Activated T-cell treated with anti-CD3 and anti-CD28 coated beads, Interleukin-2, amount 50 U/mL, for 4 hours (primary cell): ENCODE data around the gene SYP. TPM values are rescaled to one million over a fixed set of nuclear protein-coding genes. Genes with fewer than 3 reads are reported as not detected.
"Not testable (repeated sequence)": the region's sequence is repeated elsewhere in the genome, so short reads cannot be mapped to it uniquely, and the experiment has no call there.

Experiments used
- ATAC-seq, 2 donors: fragments of 200-7000 bp; cut with Tn5 transposase; one replicate each; pipeline ENCODE4 v1.10.0; 2021
- DNase-seq: peaks from one replicate; pipeline ENCODE4 v3.0.0-alpha.2; 2020
- H3K27me3 Mint-ChIP-seq: one replicate; pipeline ENCODE4 v1.8.0; 2021; ENCODE audit warnings: low read depth, mixed read lengths
- H3K36me3 Mint-ChIP-seq: one replicate; pipeline ENCODE4 v1.8.0; 2022; ENCODE audit warnings: mixed read lengths; ENCODE audit not compliant: insufficient read depth
- H3K4me1 Mint-ChIP-seq: one replicate; pipeline ENCODE4 v1.8.0; 2021; ENCODE audit warnings: low read depth, mixed read lengths
- H3K4me3 Mint-ChIP-seq: one replicate; pipeline ENCODE4 v1.8.0; 2021; ENCODE audit warnings: mild to moderate bottlenecking, moderate library complexity, mixed read lengths
- H3K9me3 Mint-ChIP-seq: one replicate; pipeline ENCODE4 v1.8.0; 2021; ENCODE audit warnings: mixed read lengths
- total RNA-seq, 3 donors: library from RNA; stranded (reverse); gene quantifications; one replicate each; pipeline ENCODE4 v1.2.1, GENCODE V29; 2021

The SYP gene
- total RNA-seq, 3 donors from 2014 or later = 3.1 to 5.3 (median 3.8) TPM

DNA sequence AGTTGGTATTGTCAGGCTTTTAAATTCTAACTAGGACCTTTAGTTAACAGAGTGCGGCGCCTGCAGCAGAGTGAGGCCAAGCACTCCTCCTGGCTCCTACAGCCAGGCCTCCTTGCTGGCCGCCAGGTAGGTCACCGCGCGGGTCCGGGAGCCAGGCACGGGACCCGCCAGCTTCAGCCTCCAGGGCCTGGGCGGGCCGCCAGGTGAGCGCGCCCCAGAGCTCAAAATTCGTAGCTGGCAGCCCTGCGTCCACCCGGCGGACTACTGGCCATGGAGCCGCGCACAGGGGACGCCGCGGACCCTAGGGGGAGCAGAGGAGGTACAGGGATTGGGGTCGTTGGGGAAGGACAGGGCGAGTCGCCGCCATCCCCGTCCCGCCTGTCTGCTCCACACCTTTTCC, 37.4 kb downstream of the SYP start, which contains the start of gene MAGIX:
Gene MAGIX (plus strand): TSS at position 139 of the 400 bp plus-strand sequence. CDS start 132 bp downstream, at position 271.
- Mint-ChIP-seq H3K9me3 (no peaks in the 10 kb centered on the region), H3K27me3 (no peaks in the 10 kb centered on the region), H3K4me3 (peak within 1 kb of the TSS; percentile 66), H3K4me1 (peaks cover 22% of the 10 kb centered on the region), H3K36me3 (no peaks in the 10 kb centered on the region)
- ATAC-seq (no peak), DNase-seq (no peak)

- Mint-ChIP-seq H3K4me3 (no peak overlapping the region), H3K36me3 (no peaks in the 10 kb centered on the region), H3K9me3 (no peaks in the 10 kb centered on the region), H3K27me3 (no peaks in the 10 kb centered on the region), H3K4me1 (peaks cover 14% of the 10 kb centered on the region)
- ATAC-seq = no peak
- no peak for DNase-seq
Observed at GRCh38 chrX:49161632-49162031, 38.4 kb downstream of the SYP start.

DNA sequence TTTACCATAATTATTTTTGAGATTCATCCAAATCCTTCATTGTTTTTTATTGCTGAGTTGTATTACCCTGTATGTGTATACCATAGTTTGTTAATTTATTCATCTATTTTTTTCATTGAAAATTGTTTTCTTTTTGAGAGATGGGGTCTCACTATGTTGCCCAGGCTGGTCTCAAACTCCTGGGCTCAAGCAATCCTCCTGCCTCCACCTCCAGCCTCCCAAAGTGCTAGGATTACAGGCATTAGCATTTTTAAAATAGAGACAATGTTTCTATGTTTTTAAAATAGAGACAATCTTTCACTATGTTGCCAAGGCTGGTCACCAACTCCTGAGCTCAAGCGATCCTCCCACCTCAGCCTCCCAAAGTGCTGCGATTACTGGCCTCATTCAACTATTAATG, 39.1 kb downstream of the SYP start:
- H3K27me3 Mint-ChIP-seq = no peaks in the 10 kb centered on the region

DNA sequence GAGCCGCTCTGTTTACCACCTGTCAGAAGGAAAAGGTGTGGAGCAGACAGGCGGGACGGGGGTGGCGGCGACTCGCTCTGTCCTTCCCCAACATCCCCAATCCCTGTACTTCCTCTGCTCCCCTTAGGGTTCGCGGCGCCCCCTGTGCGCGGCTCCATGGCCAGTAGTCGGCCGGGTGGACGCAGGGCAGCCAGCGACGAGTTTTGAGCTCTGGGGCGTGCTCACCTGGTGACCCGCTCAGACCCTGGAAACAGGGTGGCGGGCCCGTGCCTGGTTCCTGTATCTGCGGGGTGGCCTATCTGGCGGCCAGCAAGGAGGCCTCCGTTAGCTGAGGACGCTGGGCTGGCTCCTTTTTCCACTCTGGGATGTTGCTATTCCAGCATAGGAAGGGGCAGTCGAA, 42.8 kb downstream of the SYP start:
- peaks cover 16% of the 10 kb centered on the region for H3K4me1 Mint-ChIP-seq
- H3K4me3 Mint-ChIP-seq = no peak overlapping the region
- DNase-seq (no peak), ATAC-seq (no peak)
- H3K9me3 Mint-ChIP-seq = no peaks in the 10 kb centered on the region
- no peaks in the 10 kb centered on the region for H3K36me3 Mint-ChIP-seq
- H3K27me3 Mint-ChIP-seq = no peaks in the 10 kb centered on the region

More for the DNA sequence above, 39.1 kb downstream of the SYP start:
- Mint-ChIP-seq H3K9me3 (no peaks in the 10 kb centered on the region), H3K4me3 (no peak overlapping the region), H3K4me1 (peaks cover 14% of the 10 kb centered on the region), H3K36me3 (no peaks in the 10 kb centered on the region)
- DNase-seq (no peak), ATAC-seq (no peak)

DNA sequence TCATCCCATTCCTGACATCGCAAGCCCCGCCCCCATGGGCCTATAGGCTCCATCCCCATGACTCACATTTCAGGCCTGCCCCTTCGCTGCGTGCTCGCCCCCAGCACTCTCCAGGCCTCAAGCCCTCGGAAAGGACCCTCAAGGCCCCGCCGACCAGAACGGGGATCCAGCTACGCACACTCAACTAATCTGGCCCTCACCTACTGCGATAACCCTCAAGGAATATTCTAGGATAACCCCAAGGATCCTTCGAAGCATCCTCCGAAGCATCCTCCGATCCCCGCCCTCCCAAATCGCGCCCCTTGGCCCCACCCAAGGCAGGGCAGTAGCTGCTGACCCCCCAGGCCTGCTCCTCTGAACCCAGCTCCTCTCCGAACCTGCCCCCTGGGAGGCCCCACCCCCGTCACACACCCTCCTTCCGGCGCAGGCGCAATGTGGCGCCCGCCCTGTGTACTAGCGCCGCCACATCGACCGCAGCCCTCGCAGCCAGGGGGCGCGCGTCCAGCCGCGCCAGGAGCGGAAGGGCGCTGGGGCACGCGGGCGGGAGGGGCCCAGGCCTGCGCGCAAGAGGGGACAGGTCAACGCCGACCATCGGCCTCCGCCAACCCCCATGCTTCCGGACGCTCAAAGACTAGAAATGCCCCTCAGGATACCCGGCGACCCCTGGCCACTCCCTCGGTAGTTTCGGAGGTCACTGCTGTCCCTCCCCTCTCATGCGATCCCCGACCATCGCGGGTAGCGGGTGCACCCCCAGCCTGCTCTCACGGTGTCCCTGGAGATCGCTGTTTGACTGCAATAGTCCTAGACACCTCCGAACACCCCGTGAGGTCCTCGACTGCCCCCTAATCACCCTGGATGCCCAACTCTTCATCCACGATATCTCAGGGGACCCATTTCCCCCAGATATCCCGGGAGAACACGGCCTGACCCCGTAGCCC, 43.8 kb downstream of the SYP start:
- Mint-ChIP-seq H3K4me1 (peaks cover 16% of the 10 kb centered on the region), H3K27me3 (no peaks in the 10 kb centered on the region), H3K36me3 (no peaks in the 10 kb centered on the region), H3K9me3 (no peaks in the 10 kb centered on the region), H3K4me3 (peak overlapping the region; percentile 84)
- ATAC-seq = peak; percentile 92 to 94
- DNase-seq = peak; percentile 79

- Mint-ChIP-seq H3K4me3 (peak overlapping the region; percentile 84), H3K9me3 (no peaks in the 10 kb centered on the region), H3K4me1 (peaks cover 16% of the 10 kb centered on the region), H3K27me3 (no peaks in the 10 kb centered on the region), H3K36me3 (no peaks in the 10 kb centered on the region)
- ATAC-seq = peak; percentile 12 to 25
- no peak for DNase-seq
Observed at GRCh38 chrX:49155243-49155899, 44.6 kb downstream of the SYP start.

GRCh38 chrX:49153467-49153866, 46.5 kb downstream of the SYP start:
- H3K27me3 Mint-ChIP-seq = no peaks in the 10 kb centered on the region
- H3K9me3 Mint-ChIP-seq = no peaks in the 10 kb centered on the region
- DNase-seq = no peak

DNA sequence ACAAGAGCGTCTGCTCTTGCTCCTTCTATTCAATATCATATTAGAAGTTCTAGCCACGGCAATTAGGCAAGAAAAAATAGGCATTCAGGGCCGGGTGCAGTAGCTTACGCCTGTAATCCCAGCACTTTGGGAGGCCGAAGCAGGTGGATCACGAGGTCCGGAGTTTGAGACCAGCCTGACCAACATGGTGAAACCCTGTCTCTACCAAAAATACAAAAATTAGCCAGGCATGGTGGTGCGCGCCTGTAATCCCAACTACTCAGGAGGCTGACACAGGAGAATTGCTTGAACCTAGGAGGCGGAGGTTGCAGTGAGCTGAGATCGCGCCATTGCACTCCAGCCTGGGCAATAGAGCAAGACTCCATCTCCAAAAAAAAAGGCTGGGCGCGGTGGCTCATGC, 50.7 kb downstream of the SYP start:
- H3K4me3 Mint-ChIP-seq = not testable (repeated sequence)

More at GRCh38 chrX:49153467-49153866, 46.5 kb downstream of the SYP start:
- Mint-ChIP-seq H3K4me1 (peaks cover 16% of the 10 kb centered on the region), H3K36me3 (no peaks in the 10 kb centered on the region), H3K4me3 (no peak overlapping the region)
- ATAC-seq = no peak

GRCh38 chrX:49148390-49149100, 51.4 kb downstream of the SYP start:
- H3K4me3 Mint-ChIP-seq, H3K27me3 Mint-ChIP-seq, H3K9me3 Mint-ChIP-seq, ATAC-seq, H3K36me3 Mint-ChIP-seq, H3K4me1 Mint-ChIP-seq, DNase-seq: not testable (repeated sequence)

More for the DNA sequence above, 50.7 kb downstream of the SYP start:
- ATAC-seq, DNase-seq, H3K27me3 Mint-ChIP-seq, H3K4me1 Mint-ChIP-seq, H3K9me3 Mint-ChIP-seq, H3K36me3 Mint-ChIP-seq: not testable (repeated sequence)

- no peak for ATAC-seq
- no peak for DNase-seq
- Mint-ChIP-seq H3K36me3 (no peaks in the 10 kb centered on the region), H3K4me3 (no peak overlapping the region), H3K9me3 (no peaks in the 10 kb centered on the region), H3K27me3 (no peaks in the 10 kb centered on the region), H3K4me1 (no peaks in the 10 kb centered on the region)
Observed at GRCh38 chrX:49147936-49148335, 52.1 kb downstream of the SYP start.

DNA sequence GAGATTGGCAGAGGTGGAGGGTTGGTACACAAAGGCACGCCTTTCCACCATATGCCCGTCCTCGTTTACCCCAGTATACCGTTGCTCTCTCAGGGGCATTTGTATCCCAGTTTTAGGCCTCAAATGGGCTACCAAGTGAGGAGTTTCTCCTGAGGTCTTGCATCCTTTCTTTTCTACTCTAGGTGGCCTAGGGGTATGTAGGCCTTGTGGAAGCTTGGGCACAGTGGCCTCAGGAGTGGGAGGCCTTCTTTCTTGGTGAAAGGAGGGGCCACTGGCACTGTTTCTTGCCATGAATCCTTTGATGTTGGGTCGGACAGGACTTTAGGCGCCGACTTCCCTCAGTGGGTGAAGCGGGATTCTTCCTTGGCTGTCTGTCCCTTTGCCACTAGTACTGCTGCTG, 52.7 kb downstream of the SYP start:
- Mint-ChIP-seq H3K27me3 (no peaks in the 10 kb centered on the region), H3K4me3 (no peak overlapping the region), H3K9me3 (no peaks in the 10 kb centered on the region), H3K36me3 (no peaks in the 10 kb centered on the region), H3K4me1 (no peaks in the 10 kb centered on the region)
- no peak for DNase-seq
- no peak for ATAC-seq

DNA sequence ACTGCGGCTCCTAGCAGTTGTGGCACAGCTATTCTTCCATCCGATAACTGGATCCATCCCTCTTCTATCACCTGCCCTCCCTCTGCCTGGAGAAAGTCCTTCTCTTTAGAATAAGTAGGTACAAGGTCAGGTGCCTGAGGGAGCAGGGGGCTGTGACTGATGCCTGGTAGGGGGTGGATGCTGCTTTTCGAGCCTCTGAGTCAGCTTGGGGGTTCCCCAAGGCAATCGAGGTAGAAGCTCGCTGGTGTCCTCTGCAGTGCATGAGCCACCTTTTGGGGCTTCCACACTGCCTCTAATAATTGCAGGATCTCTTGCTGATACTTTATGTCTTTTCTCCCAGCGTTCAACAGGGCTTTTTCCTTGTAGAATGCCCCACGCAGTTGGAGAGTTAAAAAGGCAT, 56.8 kb downstream of the SYP start:
- ATAC-seq = peak; percentile 35 to 60
- H3K36me3 Mint-ChIP-seq, DNase-seq: not testable (repeated sequence)

GRCh38 chrX:49142264-49142663, 57.7 kb downstream of the SYP start:
- not testable (repeated sequence) for DNase-seq, H3K4me1 Mint-ChIP-seq, H3K36me3 Mint-ChIP-seq, H3K4me3 Mint-ChIP-seq, H3K27me3 Mint-ChIP-seq, H3K9me3 Mint-ChIP-seq, ATAC-seq

More for the DNA sequence above, 56.8 kb downstream of the SYP start:
- H3K27me3 Mint-ChIP-seq, H3K4me3 Mint-ChIP-seq, H3K4me1 Mint-ChIP-seq, H3K9me3 Mint-ChIP-seq: not testable (repeated sequence)

DNA sequence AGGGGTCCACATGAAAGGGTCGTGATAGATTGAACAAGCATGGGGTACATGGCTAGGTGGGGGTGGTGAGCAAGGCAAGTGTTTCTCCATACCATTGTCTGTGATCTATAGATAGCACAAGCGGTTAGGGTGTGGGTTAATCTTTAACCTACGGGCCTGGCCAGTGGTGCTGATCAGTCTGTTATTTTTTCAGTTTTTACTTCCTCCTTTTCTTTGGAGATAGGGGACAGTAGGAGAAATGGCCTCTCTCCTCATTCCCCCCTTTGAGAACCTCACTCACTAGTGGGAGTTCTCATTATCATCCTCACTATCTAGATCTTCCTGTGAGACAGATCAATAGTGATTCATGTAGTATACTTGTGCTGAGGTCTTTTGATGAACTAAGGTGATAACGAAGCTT, 60.3 kb downstream of the SYP start:
- Mint-ChIP-seq H3K36me3 (no peaks in the 10 kb centered on the region), H3K4me1 (no peaks in the 10 kb centered on the region), H3K27me3 (no peaks in the 10 kb centered on the region), H3K4me3 (no peak overlapping the region), H3K9me3 (peaks cover 5% of the 10 kb centered on the region)
- no peak for ATAC-seq
- DNase-seq = no peak
